ENCODE results near the gene SLC40A1.
"Not testable (repeated sequence)": the region's sequence is repeated elsewhere in the genome, so short reads cannot be mapped to it uniquely, and the experiment has no call there.

Gene SLC40A1

DNA sequence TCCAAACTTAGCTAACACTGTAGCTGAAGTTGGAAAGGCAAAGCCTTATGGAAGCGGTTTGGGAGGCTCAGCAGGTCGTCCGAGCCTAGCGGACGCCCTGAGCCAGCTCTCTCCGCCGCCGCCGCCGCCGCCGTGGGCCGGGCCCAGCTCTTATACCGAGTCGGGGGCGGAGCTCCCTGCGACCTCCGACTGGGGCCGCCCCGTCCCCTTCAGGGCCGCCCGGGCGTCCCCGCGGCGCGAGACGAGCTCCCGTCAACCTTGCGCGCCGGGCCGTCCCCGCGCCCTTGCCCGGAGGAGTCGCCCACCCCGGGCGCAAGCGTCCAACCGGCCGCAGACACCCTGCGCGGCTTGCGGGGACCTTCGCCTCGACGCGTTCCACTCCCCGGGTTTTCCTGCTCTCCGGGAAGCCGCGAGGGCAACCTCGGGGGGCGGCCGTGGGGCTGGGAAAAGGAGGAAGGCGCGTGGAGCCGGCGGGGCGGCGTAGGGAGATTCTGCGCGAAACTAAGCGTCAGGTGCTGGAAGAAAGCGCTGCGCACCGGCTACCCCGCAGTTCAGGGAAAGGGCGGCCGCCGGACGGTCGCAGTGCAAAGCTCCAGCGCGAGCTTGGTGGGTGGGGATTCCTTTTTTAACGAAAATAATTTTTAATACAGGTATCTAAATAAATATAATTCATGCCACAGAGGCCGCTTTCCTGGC lies at the start of gene SLC40A1:
SLC40A1 (minus strand) TSS at position 129 of the 696 bp plus-strand sequence. CDS start 326 bp downstream, outside the sequence.
- DNase-seq, result peak; percentile 85 to 88

GRCh38 chr2:189629531-189630453 lies 49.2 kb upstream of the SLC40A1 start:
- DNase-seq, result no peak

DNA sequence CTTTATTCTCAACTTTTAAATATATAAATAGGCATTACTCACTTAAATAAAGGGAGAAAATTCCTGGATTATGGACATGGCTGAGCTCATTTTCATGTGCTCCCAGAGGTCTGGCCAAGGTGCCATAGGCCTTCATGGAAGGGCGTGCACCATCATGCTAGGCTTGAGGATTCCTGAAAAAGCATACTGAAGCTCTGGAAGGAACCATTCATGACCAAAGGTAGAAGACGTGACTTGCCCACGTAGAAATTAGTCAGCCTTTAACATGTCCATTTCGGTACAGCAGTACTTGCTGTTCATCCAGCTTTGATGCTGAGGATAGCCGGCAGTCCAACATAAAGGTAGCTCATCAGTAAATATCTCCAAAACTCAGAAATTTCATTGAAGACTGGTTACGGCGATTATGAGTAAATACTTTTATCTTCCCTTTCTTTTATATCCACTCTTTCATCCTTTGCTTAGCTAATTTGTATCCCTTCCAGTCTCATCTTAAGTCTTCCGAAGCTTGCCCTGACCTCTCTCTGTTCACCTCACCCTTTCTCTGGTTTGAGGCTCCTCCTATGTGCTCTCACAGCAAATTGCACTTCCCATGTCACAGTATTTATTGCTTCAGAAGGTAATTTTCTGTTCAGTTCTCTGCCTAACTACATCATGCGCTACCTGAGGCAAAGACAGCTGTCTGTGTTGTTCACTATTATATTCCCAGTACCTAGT lies 48.4 kb upstream of the SLC40A1 start:
- no peak for DNase-seq

GRCh38 chr2:189627789-189628188 lies 47.2 kb upstream of the SLC40A1 start:
- DNase-seq, result no peak

- DNase-seq, result no peak
These were observed 45.0 kb upstream of the SLC40A1 start for GRCh38 chr2:189625636-189626035.

DNA sequence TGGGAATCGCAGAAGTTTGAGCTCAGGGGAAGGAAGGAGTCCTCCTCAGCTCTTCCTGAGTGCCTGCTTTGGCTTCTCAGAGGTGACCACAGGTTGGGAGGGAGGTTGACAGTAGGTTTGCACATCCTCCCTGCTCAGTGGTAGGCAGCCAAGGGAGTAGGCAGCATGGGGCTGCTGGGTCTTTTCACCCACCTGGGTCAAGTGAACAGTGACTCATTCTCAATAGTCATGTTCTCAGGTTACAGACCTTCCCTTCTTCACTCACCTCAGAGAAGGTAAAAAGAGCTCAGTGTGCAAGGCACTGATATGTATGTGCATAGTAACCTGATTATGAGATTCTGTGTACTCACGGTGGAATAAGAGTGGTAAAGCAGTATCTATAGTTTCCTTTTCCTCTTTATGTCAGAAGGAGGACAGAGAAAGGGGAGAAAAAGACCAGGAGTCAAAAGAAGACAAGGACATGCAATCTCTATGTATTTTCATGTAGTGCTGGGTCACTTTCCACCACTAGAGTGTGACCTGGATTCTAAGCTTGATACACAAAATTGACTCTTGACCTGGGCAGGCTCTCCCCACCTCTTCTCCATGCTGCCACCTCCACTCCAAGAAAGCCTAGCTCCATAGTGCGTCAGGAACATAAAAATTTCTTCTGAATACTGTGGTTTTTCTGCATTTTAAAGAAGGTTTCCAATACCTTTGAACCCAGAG lies 44.2 kb upstream of the SLC40A1 start:
- DNase-seq, result no peak

GRCh38 chr2:189623049-189623448 lies 42.5 kb upstream of the SLC40A1 start:
- DNase-seq, result no peak

- DNase-seq, result no peak
These were observed 41.2 kb upstream of the SLC40A1 start for GRCh38 chr2:189621781-189622180.

DNA sequence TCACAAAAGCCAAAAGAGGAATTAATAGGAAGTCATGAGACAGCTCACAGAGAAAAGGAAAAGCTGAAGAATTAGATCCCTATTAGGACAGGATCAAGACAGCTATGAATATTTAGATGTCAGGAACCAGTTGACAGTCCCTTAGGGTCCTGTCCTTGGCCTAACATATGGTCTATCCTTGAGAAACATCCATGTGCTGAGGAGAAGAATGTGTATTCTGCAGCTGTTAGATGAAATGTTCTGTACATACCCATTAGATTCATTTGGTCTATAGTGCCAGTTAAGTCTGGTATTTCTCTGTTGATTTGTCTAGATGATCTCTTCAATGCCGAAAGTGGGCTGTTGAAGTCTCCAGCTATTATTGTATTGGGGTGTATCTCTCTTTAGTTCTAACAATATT lies 37.6 kb upstream of the SLC40A1 start:
- DNase-seq, result no peak

DNA sequence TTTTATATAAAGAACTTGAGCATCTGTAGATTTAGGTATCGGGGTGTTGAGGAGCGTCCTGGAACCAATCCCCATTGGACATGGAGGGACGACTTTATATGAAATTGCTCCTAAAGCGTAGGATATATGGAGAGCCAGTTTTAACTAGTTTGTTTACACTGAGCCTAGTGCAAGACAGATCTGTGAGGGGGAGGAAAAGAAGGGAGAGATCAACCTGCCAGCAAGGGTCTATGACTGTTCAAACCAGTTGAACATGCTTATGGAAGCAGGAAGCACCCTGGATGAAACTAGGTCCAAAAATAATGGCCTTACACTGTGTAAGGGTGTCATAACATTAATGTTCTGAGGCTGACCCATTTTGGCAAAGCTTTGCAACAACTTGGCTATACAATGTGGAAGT lies 34.0 kb upstream of the SLC40A1 start:
- no peak for DNase-seq

DNA sequence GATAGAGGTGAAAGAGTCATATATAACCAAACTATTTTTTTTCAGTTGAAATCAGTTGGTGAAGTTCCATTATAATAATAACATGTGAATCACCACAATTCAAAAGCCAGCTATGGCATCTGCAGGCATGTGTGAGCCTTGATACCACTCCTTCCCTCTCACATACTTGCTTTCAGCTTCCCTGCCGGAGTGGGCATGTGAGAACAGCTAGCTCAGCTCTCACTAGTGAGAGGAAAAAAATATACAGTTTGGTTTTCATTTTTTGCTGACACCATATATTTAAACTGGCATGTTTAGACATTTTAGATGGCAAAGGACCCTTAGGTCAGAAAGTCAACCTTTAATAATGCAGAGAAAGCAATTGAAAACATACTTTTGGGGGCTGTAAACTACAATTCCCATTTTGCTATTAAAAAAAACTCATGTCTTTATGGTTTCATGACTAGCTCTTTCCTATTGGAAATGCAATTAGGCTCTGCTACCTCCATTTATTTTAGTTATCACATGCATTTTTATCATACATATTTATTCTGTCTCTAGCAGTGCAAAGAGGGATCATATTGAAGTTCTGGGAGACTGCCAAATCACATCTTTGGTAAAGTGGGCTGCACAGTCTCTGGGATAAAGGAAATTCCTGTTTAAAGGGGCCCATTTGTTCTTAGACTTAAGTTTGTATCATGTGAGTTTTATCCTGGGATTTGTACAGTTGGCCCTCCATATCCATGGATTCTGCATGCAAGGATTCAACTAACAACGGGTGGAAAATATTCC lies 33.2 kb upstream of the SLC40A1 start:
- no peak for DNase-seq

DNA sequence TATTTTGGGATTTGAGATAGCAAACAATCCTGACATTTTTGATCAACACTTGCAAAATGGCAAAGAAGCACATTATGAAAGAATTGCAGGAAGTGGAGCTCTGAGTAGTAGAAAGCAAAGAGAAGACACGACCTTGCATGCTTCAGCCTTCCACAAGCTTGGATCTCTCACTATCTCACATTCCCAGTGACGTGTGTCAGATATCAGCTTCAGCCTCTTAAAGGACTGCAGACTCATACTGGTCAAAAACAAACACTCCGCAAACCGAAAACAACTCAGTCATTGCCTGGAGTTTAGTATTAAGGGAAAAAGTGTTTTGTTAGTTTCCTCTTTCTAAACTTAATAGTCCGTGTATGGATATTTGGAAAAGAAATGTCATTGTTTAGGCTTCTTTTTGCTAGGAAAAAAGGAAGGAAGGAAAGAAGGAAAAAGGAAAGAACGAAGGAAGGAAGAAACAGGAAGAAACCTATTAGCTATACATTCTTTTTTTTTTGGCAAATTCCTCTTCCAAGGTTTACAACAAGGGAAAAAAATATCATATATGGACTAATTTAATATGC lies 32.6 kb upstream of the SLC40A1 start:
- DNase-seq, result no peak

GRCh38 chr2:189610700-189611099 lies 30.1 kb upstream of the SLC40A1 start:
- no peak for DNase-seq

DNA sequence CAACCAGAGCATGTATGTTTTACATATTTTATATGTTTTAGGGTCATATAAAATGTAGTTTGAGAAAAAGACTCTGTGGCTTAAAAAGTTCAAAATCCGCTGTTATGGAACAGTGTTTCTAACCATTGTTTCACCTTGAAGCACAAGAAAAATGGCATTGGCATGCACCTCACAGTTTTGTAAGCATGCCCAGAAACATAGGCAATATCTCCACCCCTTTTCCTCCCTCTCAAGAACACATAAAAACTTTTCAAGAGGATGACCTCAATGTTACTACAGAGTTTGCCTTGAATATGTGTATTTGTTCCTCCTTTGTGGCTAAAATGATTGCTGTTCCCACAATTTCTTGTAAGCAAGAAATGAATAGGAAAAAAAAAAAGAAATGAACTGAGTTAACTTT lies 29.3 kb upstream of the SLC40A1 start:
- no peak for DNase-seq

- DNase-seq, result no peak
These were observed 28.8 kb upstream of the SLC40A1 start for GRCh38 chr2:189609423-189609816.

DNA sequence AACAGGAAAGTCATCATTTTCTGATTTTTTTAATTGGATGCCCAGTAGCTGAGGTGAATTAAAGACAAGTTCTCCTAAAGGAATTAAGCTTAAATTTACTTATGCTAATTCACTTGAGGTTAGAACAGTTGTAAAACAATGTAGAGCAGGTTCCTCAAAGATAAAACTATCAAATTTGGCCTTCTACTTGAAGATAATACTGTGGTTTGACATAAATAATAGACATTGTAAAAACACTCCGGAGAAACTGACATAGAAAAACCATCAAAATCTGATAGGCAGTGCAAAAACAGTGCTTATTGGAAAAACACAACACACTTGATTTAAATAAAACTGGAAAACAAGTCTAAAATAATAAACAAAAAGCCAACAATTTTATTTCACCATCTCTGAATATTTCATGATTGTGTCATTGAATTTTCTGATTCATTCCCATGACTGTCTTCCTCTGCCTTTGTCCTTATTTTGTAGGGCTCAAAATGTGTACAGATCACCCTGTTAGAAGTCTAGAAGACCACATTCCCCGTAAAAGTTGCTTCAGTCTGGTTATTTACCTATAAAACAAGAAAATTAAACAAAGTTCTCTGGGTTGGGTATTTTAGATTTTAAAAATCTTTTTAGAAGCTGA lies 28.3 kb upstream of the SLC40A1 start:
- DNase-seq, result no peak

GRCh38 chr2:189608170-189608569 lies 27.6 kb upstream of the SLC40A1 start:
- DNase-seq, result no peak

GRCh38 chr2:189602233-189602632 lies 21.6 kb upstream of the SLC40A1 start:
- DNase-seq, result no peak

- not testable (repeated sequence) for DNase-seq
These were observed 21.1 kb upstream of the SLC40A1 start for GRCh38 chr2:189601652-189602051.

- DNase-seq, result no peak
These were observed 20.5 kb upstream of the SLC40A1 start for GRCh38 chr2:189601043-189601442.

- DNase-seq, result no peak
These were observed 18.7 kb upstream of the SLC40A1 start for GRCh38 chr2:189599245-189599644.
